GM12878 (cell line): Measurements from ENCODE around the gene TRIM62. TPM values are rescaled to one million over a fixed set of nuclear protein-coding genes. Genes with fewer than 3 reads are reported as not detected.

Experiments
- ATAC-seq: fragments of 200-7000 bp; cut with Tn5 transposase; 3 replicates; pipeline ENCODE4 v1.9.1; 2020; ENCODE audit warnings: mild to moderate bottlenecking, moderate library complexity
- BruUV-seq: library from RNA; stranded (reverse); fragments of 400-500 nt; replicated peaks from 2 replicates; lab custom pipeline; 2021; lab: Mats Ljungman, UMichigan
- CTCF ChIA-PET: fragments of 300-600 bp; sonication (Branson Sonifier 250); formaldehyde crosslinking; extraction: SDS; loops from one replicate; lab custom pipeline; 2021; ENCODE audit warnings: inconsistent platforms; lab: Yijun Ruan, JAX
- POLR2A ChIA-PET: fragments of 350-600 bp; formaldehyde crosslinking; extraction: SDS; loops from one replicate; lab custom pipeline; 2021; ENCODE audit warnings: inconsistent platforms; lab: Charles Lee
- RAD21 ChIA-PET: fragments of 300-600 bp; sonication (Branson Sonifier 250); formaldehyde crosslinking; loops from one replicate; lab custom pipeline; 2023; ENCODE audit warnings: antibody characterized with exemption; ENCODE audit not compliant: unreplicated experiment; lab: Charles Lee
- SMC1A ChIA-PET: fragments of 300-600 bp; sonication (Branson Sonifier 250); formaldehyde crosslinking; loops from one replicate; lab custom pipeline; 2023; ENCODE audit not compliant: unreplicated experiment, uncharacterized antibody; lab: Charles Lee
- DNase-seq: peaks from one replicate; pipeline ENCODE4 v3.0.0-alpha.2; 2011; ENCODE audit warnings: low read depth, low spot score
- FAIRE-seq: peaks from 3 replicates; lab custom pipeline; 2011; peaks lifted over from hg19 to GRCh38; lab: Jason Lieb, UNC
- H2AFZ ChIP-seq: 2 replicates; pipeline ENCODE4 v1.6.0; 2011; ENCODE audit warnings: low read depth, low read length, control low read depth; ENCODE audit not compliant: control insufficient read depth
- H3K27ac ChIP-seq: 2 replicates; pipeline ENCODE4 v1.5.1; 2011; ENCODE audit warnings: control low read depth; ENCODE audit not compliant: control insufficient read depth, insufficient read depth
- H3K27me3 ChIP-seq, 2 experiments: replicated peaks in 1 of 2; 2 replicates each; pipeline versions ENCODE4 v1.6.0 to v1.6.1; 2011; ENCODE audit warnings: low read length in 1 of 2; ENCODE audit not compliant: control insufficient read depth in 2 of 2, insufficient read depth in 2 of 2
- H3K36me3 ChIP-seq, 2 experiments: 2 replicates each; pipeline ENCODE4 v1.5.1; 2011; ENCODE audit warnings: low read length in 1 of 2; ENCODE audit not compliant: control insufficient read depth in 2 of 2, insufficient read depth in 2 of 2
- H3K4me1 ChIP-seq: 2 replicates; pipeline ENCODE4 v1.6.1; 2011; ENCODE audit warnings: mild to moderate bottlenecking, low read length, moderate library complexity, mixed read lengths; ENCODE audit not compliant: control insufficient read depth, insufficient read depth
- H3K4me2 ChIP-seq: 2 replicates; pipeline ENCODE4 v1.6.0; 2011; ENCODE audit warnings: control low read depth; ENCODE audit not compliant: control insufficient read depth, insufficient read depth
- H3K4me3 ChIP-seq: fragments of 200-600 bp; sonication (generic); 2 replicates; pipeline ENCODE4 v1.5.1; 2016
- H3K79me2 ChIP-seq: 2 replicates; pipeline ENCODE4 v1.6.0; 2011; ENCODE audit warnings: low read length; ENCODE audit not compliant: control insufficient read depth, insufficient read depth
- H3K9ac ChIP-seq: 2 replicates; pipeline ENCODE4 v1.8.0; 2011; ENCODE audit warnings: low read length, control low read depth, mixed read lengths; ENCODE audit not compliant: control insufficient read depth, insufficient read depth
- H3K9me3 ChIP-seq: replicated peaks from 3 replicates; pipeline ENCODE4 v1.5.1; 2011; ENCODE audit warnings: mild to moderate bottlenecking, low read length; ENCODE audit not compliant: control insufficient read depth, insufficient read depth
- H4K20me1 ChIP-seq: 2 replicates; pipeline ENCODE4 v1.6.0; 2011; ENCODE audit not compliant: control insufficient read depth, insufficient read depth
- FOXM1 ChIP-seq: IDR thresholded peaks from 2 replicates; pipeline ENCODE4 v1.6.1; 2012; ENCODE audit warnings: low read depth, mild to moderate bottlenecking, inconsistent platforms, low read length, moderate library complexity
- MTA2 ChIP-seq: fragments of 450-650 bp; IDR thresholded peaks from 2 replicates; pipeline ENCODE4 v1.6.1; 2016; ENCODE audit warnings: low read depth, mild to moderate bottlenecking, moderate library complexity
- TCF7 ChIP-seq: IDR thresholded peaks from 2 replicates; pipeline ENCODE4 v1.6.1; 2014; ENCODE audit warnings: antibody characterized with exemption, borderline replicate concordance
- WGBS: methylation state at CpG from one replicate; pipeline ENCODE4 v1.1.6; 2016; ENCODE audit warnings: low lambda C conversion rate; ENCODE audit not compliant: insufficient replicate concordance, insufficient coverage; ENCODE audit errors: missing lambda C conversion rate; 5-methylcytosine and 5-hydroxymethylcytosine counted together
- in situ Hi-C: fragments of 300-500 bp; cut with MboI; formaldehyde crosslinking; loops from 9 replicates; pipeline ENCODE4 v1.14.3; 2018; ENCODE audit warnings: mixed read lengths
- intact Hi-C: fragments of 100-400 bp; cut with micrococcal nuclease; formaldehyde crosslinking; loops from one replicate; pipeline ENCODE4 v1.14.2; 2022; ENCODE audit not compliant: unreplicated experiment
- polyA plus RNA-seq, 11 experiments: library from polyadenylated mRNA; depleted of rRNA in 4 of 11; unstranded in 6 of 11; stranded (reverse) in 5 of 11; fragments of >200 nt; fragmentation: Nextera tagmentation in 4 of 11; fragmentation: Illumina TruSeq in 1 of 11; extraction: Ambion mirVana in 4 of 11; extraction: Trizol in 1 of 11; gene quantifications; 1 replicate in 1 of 11; 2 replicates in 10 of 11; pipeline versions ENCODE4 v1.2.1 to v1.2.3, GENCODE V29; 2011 to 2016; ENCODE audit warnings: inconsistent platforms in 2 of 11, missing spikeins in 2 of 11, low read depth in 1 of 11
- total RNA-seq, 4 experiments: library from RNA; depleted of rRNA in 3 of 4; stranded (reverse); fragments of >200 nt in 3 of 4; fragmentation: Illumina TruSeq in 1 of 4; extraction: Trizol in 1 of 4; gene quantifications; 2 replicates each; pipeline versions ENCODE4 v1.2.1 to v1.2.3, GENCODE V29; 2013 to 2021
- TF ChIP-seq, protein P1 (sequence below): fragments of 450-650 bp; IDR thresholded peaks from 2 replicates; pipeline ENCODE4 v1.6.1; 2017; ENCODE audit warnings: mild to moderate bottlenecking, moderate library complexity

TRIM62 gene
- total and polyA plus RNA-seq, 10 of the 15 experiments (the other 5 are each of a cell fraction or from before 2014, with no cell fraction given): 0.52 to 4.2 (median 1.9) TPM

DNA sequence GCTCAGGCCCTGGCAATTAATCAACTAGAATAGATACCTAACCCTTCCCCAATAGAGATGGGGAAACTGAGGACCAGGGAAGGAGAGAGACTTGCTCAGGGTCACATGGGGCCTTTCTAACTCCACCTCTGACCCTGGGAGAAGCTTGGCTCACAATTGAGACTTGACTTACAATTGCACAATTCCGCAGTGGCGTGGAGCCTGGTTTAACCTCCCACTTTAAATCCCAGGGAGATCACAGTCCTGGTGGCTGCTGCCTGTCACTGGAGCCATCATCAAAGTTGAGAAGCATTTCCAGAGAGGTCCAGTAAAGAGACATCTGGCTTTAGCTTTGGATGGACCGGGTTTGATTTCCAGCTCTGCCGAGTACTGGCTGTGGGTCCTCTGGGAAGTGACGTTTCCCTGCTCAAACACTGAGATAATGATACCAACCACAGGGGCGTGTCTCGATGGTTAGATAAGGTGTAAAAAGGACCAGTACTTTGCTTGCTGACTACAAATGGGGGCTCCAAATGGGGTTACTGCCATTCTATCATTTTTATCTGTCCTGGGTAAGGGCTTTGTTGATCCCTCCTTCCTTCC is 39.3 kb downstream of the TRIM62 start:
- no peaks in the 10 kb centered on the region for H3K79me2 ChIP-seq
- H3K36me3 ChIP-seq: no peaks in the 10 kb centered on the region
- SMC1A ChIA-PET: interaction anchor here (1.5 kb wide), 1 partner anchor 16 kb away, joined by 3 read pairs; no protein-coding TSS in a partner anchor
- ATAC-seq (no peak), FAIRE-seq (no peak), DNase-seq (no peak)
- in situ Hi-C loops: no loop called here
- intact Hi-C loops: no loop called here
- no TSS peak for BruUV-seq
- H3K9ac ChIP-seq: no peak overlapping the region
- no peak overlapping the region for H2AFZ ChIP-seq
- no peak overlapping the region for H3K27ac ChIP-seq
- no peaks in the 10 kb centered on the region for H3K4me1 ChIP-seq
- CTCF ChIA-PET: interaction anchor here (1.3 kb wide), 1 partner anchor 15 kb away, joined by 3 read pairs; no protein-coding TSS in a partner anchor
- no peaks in the 10 kb centered on the region for H4K20me1 ChIP-seq
- POLR2A ChIA-PET: no interaction called here
- no peak overlapping the region for H3K4me2 ChIP-seq
- no peaks in the 10 kb centered on the region for H3K9me3 ChIP-seq
- RAD21 ChIA-PET: no interaction called here
- H3K27me3 ChIP-seq: no peaks in the 10 kb centered on the region
- 62% methylated on average over 7 of the region's 7 CpGs for WGBS
- no peak overlapping the region for H3K4me3 ChIP-seq
- TF ChIP-seq MTA2: no peak

DNA sequence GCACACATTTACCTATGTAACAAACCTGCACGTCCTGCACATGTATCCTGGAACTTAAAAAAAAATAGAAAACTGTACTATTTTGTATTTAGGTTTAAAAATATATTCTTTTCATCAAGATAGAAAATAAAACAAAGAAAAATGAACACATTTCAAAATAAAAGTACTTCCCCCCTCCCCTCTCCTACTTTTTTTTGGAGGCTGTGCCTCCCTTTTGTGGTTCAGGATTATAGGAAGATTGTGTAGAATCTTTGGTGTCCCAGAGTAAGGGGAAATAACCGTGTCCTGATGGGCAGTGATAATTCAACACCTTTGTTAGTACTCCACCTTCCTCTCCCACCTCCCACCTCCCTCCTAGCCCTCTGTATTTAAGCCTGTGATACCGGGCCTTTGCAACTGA is 40.1 kb downstream of the TRIM62 start:
- no peaks in the 10 kb centered on the region for H4K20me1 ChIP-seq
- BruUV-seq: no TSS peak
- intact Hi-C loops (no loop called here), in situ Hi-C loops (no loop called here)
- no peak overlapping the region for H3K9ac ChIP-seq
- H3K4me3 ChIP-seq: no peak overlapping the region
- H3K36me3 ChIP-seq: no peaks in the 10 kb centered on the region
- H3K27ac ChIP-seq: no peak overlapping the region
- POLR2A ChIA-PET: no interaction called here
- WGBS: 13% methylated on average over 3 of the region's 3 CpGs
- H3K4me1 ChIP-seq: no peaks in the 10 kb centered on the region
- DNase-seq (no peak), ATAC-seq (no peak), FAIRE-seq (no peak)
- no peak overlapping the region for H2AFZ ChIP-seq
- SMC1A ChIA-PET: interaction anchor here (1.5 kb wide), 1 partner anchor 15 kb away, joined by 3 read pairs; no protein-coding TSS in a partner anchor
- TF ChIP-seq, protein P1, sequence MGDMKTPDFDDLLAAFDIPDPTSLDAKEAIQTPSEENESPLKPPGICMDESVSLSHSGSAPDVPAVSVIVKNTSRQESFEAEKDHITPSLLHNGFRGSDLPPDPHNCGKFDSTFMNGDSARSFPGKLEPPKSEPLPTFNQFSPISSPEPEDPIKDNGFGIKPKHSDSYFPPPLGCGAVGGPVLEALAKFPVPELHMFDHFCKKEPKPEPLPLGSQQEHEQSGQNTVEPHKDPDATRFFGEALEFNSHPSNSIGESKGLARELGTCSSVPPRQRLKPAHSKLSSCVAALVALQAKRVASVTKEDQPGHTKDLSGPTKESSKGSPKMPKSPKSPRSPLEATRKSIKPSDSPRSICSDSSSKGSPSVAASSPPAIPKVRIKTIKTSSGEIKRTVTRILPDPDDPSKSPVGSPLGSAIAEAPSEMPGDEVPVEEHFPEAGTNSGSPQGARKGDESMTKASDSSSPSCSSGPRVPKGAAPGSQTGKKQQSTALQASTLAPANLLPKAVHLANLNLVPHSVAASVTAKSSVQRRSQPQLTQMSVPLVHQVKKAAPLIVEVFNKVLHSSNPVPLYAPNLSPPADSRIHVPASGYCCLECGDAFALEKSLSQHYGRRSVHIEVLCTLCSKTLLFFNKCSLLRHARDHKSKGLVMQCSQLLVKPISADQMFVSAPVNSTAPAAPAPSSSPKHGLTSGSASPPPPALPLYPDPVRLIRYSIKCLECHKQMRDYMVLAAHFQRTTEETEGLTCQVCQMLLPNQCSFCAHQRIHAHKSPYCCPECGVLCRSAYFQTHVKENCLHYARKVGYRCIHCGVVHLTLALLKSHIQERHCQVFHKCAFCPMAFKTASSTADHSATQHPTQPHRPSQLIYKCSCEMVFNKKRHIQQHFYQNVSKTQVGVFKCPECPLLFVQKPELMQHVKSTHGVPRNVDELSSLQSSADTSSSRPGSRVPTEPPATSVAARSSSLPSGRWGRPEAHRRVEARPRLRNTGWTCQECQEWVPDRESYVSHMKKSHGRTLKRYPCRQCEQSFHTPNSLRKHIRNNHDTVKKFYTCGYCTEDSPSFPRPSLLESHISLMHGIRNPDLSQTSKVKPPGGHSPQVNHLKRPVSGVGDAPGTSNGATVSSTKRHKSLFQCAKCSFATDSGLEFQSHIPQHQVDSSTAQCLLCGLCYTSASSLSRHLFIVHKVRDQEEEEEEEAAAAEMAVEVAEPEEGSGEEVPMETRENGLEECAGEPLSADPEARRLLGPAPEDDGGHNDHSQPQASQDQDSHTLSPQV: no peak
- TF ChIP-seq TCF7 (no peak), FOXM1 (no peak)
- RAD21 ChIA-PET: interaction anchor here (0.9 kb wide), 1 partner anchor 15 kb away, joined by 3 read pairs; no protein-coding TSS in a partner anchor
- CTCF ChIA-PET: interaction anchor here (1.3 kb wide), 1 partner anchor 15 kb away, joined by 3 read pairs; no protein-coding TSS in a partner anchor
- no peak overlapping the region for H3K4me2 ChIP-seq
- H3K79me2 ChIP-seq: no peaks in the 10 kb centered on the region
- no peaks in the 10 kb centered on the region for H3K9me3 ChIP-seq
- H3K27me3 ChIP-seq: no peaks in the 10 kb centered on the region
